GM19372 (cell line): ENCODE measurements around the gene SPHK2.
"Not testable (repeated sequence)": the region's sequence is repeated elsewhere in the genome, so short reads cannot be mapped to it uniquely, and the experiment has no call there.

Experiments
- ATAC-seq: cut with Tn5 transposase; IDR thresholded peaks from one replicate; pipeline ENCODE4 v1.9.1; 2021; ENCODE audit warnings: mild to moderate bottlenecking, low read depth, moderate library complexity; ENCODE audit not compliant: unreplicated experiment

SPHK2 gene

DNA sequence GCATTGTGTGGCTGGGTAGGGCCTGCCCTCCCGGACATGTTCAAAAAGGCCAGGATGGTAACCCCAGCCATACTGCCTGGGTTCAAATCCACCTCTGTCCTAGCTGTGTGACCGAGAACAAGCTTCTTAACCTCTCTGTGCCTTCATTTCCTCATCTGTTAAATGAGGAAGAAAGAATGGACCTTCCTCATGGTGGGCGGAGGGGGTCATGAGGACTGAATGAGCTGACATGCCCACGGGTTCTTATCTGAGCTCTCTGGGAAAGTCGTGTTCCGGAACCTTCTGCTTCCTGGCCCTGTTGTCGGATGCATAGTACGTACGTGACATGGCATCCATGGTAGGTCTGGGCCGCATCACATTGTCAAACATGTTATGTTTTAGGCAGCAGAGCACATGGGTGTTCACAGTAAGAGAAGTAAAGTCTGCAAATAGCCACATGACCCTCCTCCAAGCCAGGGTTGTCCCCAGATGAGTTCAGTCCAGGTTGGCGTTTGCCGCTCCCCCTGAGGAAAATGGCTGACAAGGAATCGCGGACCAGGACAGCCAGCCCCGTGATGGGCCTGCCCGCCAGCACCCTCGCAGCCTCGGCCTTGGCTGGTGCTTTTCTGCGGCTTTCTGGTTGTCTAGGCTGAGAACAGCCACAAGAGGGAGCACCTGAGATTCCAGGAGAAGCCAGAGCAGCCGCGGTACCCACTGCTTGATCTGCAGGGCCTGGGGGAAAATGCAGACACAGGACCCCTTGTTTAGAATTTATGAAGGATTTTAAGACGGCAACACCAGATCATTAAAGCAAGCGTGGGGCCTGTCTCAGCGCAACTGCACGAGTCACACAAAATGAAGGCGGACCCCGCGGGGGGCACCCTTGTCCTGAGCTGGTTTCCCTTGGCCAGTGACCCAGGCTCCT, 55.9 kb downstream of the SPHK2 start:
- ATAC-seq, result no peak

GRCh38 chr19:48676487-48676886, 57.2 kb downstream of the SPHK2 start:
- no peak for ATAC-seq

DNA sequence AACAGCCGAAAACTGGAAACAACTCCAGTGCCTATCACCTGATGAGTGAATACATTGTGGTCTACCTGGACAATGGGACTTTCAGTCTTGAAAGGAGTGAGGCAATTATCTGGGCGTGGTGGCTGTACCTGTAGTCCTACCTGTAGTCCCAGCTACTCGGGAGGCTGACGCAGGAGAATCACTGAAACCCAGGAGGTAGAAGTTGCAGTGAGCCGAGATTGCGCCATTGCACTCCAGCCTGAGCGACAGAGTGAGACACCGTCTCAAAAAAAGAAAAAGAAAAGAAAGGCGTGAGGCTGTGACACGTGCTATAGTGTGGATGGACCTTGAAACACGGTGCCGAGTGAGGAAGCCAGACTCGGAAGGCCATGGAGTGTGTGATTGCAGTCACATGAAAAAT, 57.6 kb downstream of the SPHK2 start:
- no peak for ATAC-seq

DNA sequence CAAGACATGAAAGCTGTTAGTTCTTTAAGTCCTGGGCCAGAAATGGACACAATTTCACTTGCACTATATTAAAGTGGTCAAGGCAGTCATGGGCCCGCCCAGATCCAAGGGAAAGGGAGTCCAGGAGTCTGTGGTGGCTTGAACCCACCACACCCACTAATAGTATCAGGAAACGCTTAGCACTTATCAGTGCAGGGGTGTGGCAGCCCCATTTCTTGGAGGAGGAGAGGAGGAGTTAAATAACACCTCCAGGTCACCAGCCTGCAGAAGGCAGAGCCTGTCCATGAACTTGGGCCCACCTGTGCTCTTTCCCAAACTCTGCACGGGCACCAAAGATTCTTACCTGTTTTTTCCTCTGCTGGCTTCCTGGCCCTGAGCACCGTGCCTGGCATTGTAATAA, 58.9 kb downstream of the SPHK2 start:
- no peak for ATAC-seq

DNA sequence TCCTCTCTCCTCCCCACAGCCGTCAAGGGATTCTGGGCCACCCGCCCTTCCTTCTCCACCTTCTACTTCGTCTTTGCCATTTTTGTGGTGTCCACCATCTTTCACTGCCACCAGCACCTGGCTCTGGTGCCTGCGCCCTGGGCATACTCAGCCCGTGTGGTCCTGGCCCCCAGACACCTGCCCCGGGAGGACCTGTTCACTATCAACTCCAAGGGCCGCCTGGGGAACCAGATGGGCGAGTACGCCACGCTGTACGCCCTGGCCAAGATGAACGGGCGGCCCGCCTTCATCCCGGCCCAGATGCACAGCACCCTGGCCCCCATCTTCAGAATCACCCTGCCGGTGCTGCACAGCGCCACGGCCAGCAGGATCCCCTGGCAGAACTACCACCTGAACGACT, 60.7 kb downstream of the SPHK2 start:
- ATAC-seq, result not testable (repeated sequence)
